ENCODE measurements around the gene MCEE.
"Not testable (repeated sequence)": the region's sequence is repeated elsewhere in the genome, so short reads cannot be mapped to it uniquely, and the experiment has no call there.

Gene MCEE

GRCh38 chr2:71130152-71130904 lies at the start of gene MCEE, which contains the start of gene MPHOSPH10:
Gene MCEE, minus strand, starts transcription at chr2:71130229. Its CDS starts 10 bp downstream, at chr2:71130219.
Gene MPHOSPH10, plus strand, starts transcription at chr2:71130634. Its CDS starts 32 bp downstream, at chr2:71130666.
- no peaks in the 10 kb centered on the region for H3K27me3 Mint-ChIP-seq

GRCh38 chr2:71178836-71179235 lies 48.8 kb upstream of the MCEE start:
- not testable (repeated sequence) for H3K4me3 Mint-ChIP-seq; H3K27me3 Mint-ChIP-seq; H3K9me3 Mint-ChIP-seq; H3K27ac Mint-ChIP-seq; H3K4me1 Mint-ChIP-seq (ENCODE audit: low read depth); H3K36me3 Mint-ChIP-seq (ENCODE audit: low read depth)

More at GRCh38 chr2:71130152-71130904, at the start of gene MCEE, which contains the start of gene MPHOSPH10:
- Mint-ChIP-seq H3K4me3 (no peak within 1 kb of the TSS), H3K4me1 (ENCODE audit: low read depth) (peaks cover 27% of the 10 kb centered on the region), H3K27ac (no peak within 1 kb of the TSS), H3K9me3 (no peaks in the 10 kb centered on the region), H3K36me3 (ENCODE audit: low read depth) (peaks cover 16% of the 10 kb centered on the region)

GRCh38 chr2:71174207-71174606 lies 44.2 kb upstream of the MCEE start:
- Mint-ChIP-seq H3K4me3 (no peak overlapping the region), H3K9me3 (no peaks in the 10 kb centered on the region), H3K27ac (no peak overlapping the region), H3K36me3 (ENCODE audit: low read depth) (no peaks in the 10 kb centered on the region), H3K27me3 (no peaks in the 10 kb centered on the region), H3K4me1 (ENCODE audit: low read depth) (peaks cover 10% of the 10 kb centered on the region)

- Mint-ChIP-seq H3K27me3 (no peaks in the 10 kb centered on the region), H3K4me1 (ENCODE audit: low read depth) (peaks cover 10% of the 10 kb centered on the region), H3K9me3 (no peaks in the 10 kb centered on the region), H3K27ac (no peak overlapping the region), H3K4me3 (no peak overlapping the region), H3K36me3 (ENCODE audit: low read depth) (no peaks in the 10 kb centered on the region)
Measured at GRCh38 chr2:71173096-71173495, 43.1 kb upstream of the MCEE start.

GRCh38 chr2:71166812-71167211 lies 36.8 kb upstream of the MCEE start:
- Mint-ChIP-seq H3K4me3 (no peak overlapping the region), H3K9me3 (no peaks in the 10 kb centered on the region), H3K36me3 (ENCODE audit: low read depth) (no peaks in the 10 kb centered on the region), H3K27me3 (peaks cover 3% of the 10 kb centered on the region), H3K27ac (no peak overlapping the region), H3K4me1 (ENCODE audit: low read depth) (no peaks in the 10 kb centered on the region)

GRCh38 chr2:71157124-71157793 lies 27.2 kb upstream of the MCEE start:
- peaks cover 4% of the 10 kb centered on the region for H3K27me3 Mint-ChIP-seq
- H3K4me3 Mint-ChIP-seq, result no peak overlapping the region

GRCh38 chr2:71156573-71156972 lies 26.5 kb upstream of the MCEE start:
- H3K9me3 Mint-ChIP-seq, result no peaks in the 10 kb centered on the region
- no peaks in the 10 kb centered on the region for H3K4me1 Mint-ChIP-seq (ENCODE audit: low read depth)
- H3K36me3 Mint-ChIP-seq (ENCODE audit: low read depth), result no peaks in the 10 kb centered on the region
- H3K27ac Mint-ChIP-seq, result no peak overlapping the region
- no peak overlapping the region for H3K4me3 Mint-ChIP-seq
- peaks cover 4% of the 10 kb centered on the region for H3K27me3 Mint-ChIP-seq

More at GRCh38 chr2:71157124-71157793, 27.2 kb upstream of the MCEE start:
- Mint-ChIP-seq H3K4me1 (ENCODE audit: low read depth) (no peaks in the 10 kb centered on the region), H3K9me3 (no peaks in the 10 kb centered on the region), H3K27ac (no peak overlapping the region), H3K36me3 (ENCODE audit: low read depth) (no peaks in the 10 kb centered on the region)

- Mint-ChIP-seq H3K9me3 (no peaks in the 10 kb centered on the region), H3K36me3 (ENCODE audit: low read depth) (peaks cover 5% of the 10 kb centered on the region), H3K4me3 (no peak overlapping the region), H3K27me3 (peaks cover 4% of the 10 kb centered on the region), H3K4me1 (ENCODE audit: low read depth) (no peaks in the 10 kb centered on the region), H3K27ac (no peak overlapping the region)
Measured at GRCh38 chr2:71155846-71156245, 25.8 kb upstream of the MCEE start.

GRCh38 chr2:71154798-71155197 lies 24.8 kb upstream of the MCEE start:
- no peak overlapping the region for H3K4me3 Mint-ChIP-seq
- no peaks in the 10 kb centered on the region for H3K9me3 Mint-ChIP-seq
- no peak overlapping the region for H3K27ac Mint-ChIP-seq
- H3K4me1 Mint-ChIP-seq (ENCODE audit: low read depth), result no peaks in the 10 kb centered on the region
- peaks cover 4% of the 10 kb centered on the region for H3K27me3 Mint-ChIP-seq
- peaks cover 14% of the 10 kb centered on the region for H3K36me3 Mint-ChIP-seq (ENCODE audit: low read depth)

- Mint-ChIP-seq H3K4me3 (no peak overlapping the region), H3K36me3 (ENCODE audit: low read depth) (peaks cover 18% of the 10 kb centered on the region), H3K9me3 (no peaks in the 10 kb centered on the region), H3K27me3 (peaks cover 4% of the 10 kb centered on the region), H3K27ac (no peak overlapping the region), H3K4me1 (ENCODE audit: low read depth) (no peaks in the 10 kb centered on the region)
Measured at GRCh38 chr2:71154279-71154678, 24.2 kb upstream of the MCEE start.

- no peaks in the 10 kb centered on the region for H3K9me3 Mint-ChIP-seq
- peaks cover 4% of the 10 kb centered on the region for H3K27me3 Mint-ChIP-seq
- no peak overlapping the region for H3K4me3 Mint-ChIP-seq
- no peaks in the 10 kb centered on the region for H3K4me1 Mint-ChIP-seq (ENCODE audit: low read depth)
- H3K27ac Mint-ChIP-seq, result no peak overlapping the region
- H3K36me3 Mint-ChIP-seq (ENCODE audit: low read depth), result peaks cover 24% of the 10 kb centered on the region
Measured at GRCh38 chr2:71153585-71154224, 23.7 kb upstream of the MCEE start.

GRCh38 chr2:71151620-71152019 lies 21.6 kb upstream of the MCEE start:
- Mint-ChIP-seq H3K36me3 (ENCODE audit: low read depth) (peaks cover 40% of the 10 kb centered on the region), H3K27me3 (no peaks in the 10 kb centered on the region), H3K27ac (no peak overlapping the region), H3K4me1 (ENCODE audit: low read depth) (no peaks in the 10 kb centered on the region), H3K4me3 (no peak overlapping the region), H3K9me3 (no peaks in the 10 kb centered on the region)

- Mint-ChIP-seq H3K36me3 (ENCODE audit: low read depth) (peaks cover 54% of the 10 kb centered on the region), H3K4me3 (no peak overlapping the region), H3K9me3 (no peaks in the 10 kb centered on the region), H3K27me3 (no peaks in the 10 kb centered on the region), H3K4me1 (ENCODE audit: low read depth) (no peaks in the 10 kb centered on the region), H3K27ac (no peak overlapping the region)
Measured at GRCh38 chr2:71150082-71150816, 20.2 kb upstream of the MCEE start.

- no peaks in the 10 kb centered on the region for H3K4me1 Mint-ChIP-seq (ENCODE audit: low read depth)
- no peak overlapping the region for H3K27ac Mint-ChIP-seq
- no peaks in the 10 kb centered on the region for H3K27me3 Mint-ChIP-seq
- peaks cover 70% of the 10 kb centered on the region for H3K36me3 Mint-ChIP-seq (ENCODE audit: low read depth)
- H3K4me3 Mint-ChIP-seq, result no peak overlapping the region
- H3K9me3 Mint-ChIP-seq, result no peaks in the 10 kb centered on the region
Measured at GRCh38 chr2:71148506-71149063, 18.6 kb upstream of the MCEE start.

All from stimulated activated naive CD8-positive, alpha-beta T cell treated with anti-CD3 and anti-CD28 coated beads, Interleukin-15, Interleukin-2, amounts not matched to agents 100 ng/mL and 50 ng/mL, for 24 hours (primary cell).